Stimulated activated CD8-positive, alpha-beta memory T cell treated with anti-CD3 and anti-CD28 coated beads, Interleukin-12 subunit alpha, Interleukin-12 subunit beta, amount 100 ng/mL, for 1 hour (primary cell): Measurements from ENCODE around the gene PEPD.
"Not testable (repeated sequence)": the region's sequence is repeated elsewhere in the genome, so short reads cannot be mapped to it uniquely, and the experiment has no call there.

Experiments
- DNase-seq: peaks from one replicate; pipeline ENCODE4 v3.0.0-alpha.2; 2020; ENCODE audit warnings: low read depth

Gene PEPD

DNA sequence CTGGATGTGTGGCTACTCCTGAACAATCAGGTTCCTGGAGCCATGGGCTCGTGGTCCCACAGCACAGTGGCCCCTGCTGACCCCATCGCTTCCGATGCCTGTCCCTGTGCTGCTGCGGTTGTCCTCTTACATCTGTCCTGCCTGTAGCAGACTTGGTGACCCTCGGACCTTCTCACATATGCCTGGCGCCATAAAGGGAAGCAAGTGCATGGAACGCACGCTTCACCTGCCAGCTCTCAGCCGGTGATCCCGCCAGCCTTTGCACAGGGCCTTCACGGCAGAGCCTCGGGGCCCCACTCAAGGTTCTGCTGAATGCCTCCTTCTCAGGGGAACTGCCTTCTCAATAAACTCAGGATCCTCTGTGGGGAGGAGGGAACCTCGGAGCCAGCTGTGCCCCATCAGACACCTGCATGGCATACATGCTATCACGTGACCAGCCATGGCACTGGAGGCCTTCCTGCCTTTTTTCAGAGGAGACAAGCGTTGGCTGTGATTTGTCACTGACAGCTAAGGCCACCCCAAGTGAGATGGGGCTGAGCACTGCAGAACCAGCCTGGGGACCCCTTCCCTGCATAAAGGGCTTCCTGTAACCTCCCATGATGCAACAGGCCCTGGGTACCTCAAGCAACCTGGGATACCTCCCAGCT lies 24.3 kb downstream of the PEPD start:
- DNase-seq = no peak

DNA sequence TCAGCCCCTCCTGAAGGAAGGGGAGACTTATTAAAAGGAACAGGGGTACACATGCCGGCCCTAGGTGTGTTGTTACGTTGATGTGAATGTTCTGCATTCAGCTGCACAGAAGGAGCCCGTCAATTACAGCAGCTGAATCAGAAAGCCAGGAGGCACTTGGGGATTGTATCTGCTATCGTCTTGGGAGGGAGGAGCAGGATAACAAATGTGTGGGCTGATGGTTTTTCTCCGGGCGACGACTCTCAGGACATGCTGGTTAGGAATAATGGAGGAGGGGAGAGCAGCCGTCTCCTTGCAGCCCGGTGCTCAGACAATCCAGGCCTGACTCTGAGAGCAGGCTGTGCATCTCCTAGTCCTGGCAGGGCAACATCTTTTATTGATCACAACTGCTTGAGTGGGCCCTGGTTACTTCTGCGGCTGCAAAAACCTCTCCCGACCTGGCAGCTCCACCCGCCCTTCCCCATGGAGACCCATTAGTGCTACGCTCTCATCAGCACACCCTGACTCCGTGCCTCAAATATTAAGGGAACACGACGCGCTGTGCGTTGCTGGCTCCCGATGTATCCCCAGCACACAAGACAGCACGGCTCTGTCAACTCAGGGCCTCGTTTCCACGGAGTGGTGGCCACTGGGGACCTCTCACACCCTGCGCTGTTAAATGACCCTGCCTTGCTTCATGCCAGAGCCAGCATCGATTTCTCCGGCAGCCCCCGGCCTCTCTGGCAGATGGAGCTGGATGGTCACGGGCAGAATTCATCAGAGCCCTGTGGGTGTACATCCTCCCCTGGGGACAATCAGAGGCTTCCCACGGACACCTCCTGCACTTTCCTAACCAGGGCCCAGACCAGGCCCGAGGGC lies 25.3 kb downstream of the PEPD start:
- no peak for DNase-seq

DNA sequence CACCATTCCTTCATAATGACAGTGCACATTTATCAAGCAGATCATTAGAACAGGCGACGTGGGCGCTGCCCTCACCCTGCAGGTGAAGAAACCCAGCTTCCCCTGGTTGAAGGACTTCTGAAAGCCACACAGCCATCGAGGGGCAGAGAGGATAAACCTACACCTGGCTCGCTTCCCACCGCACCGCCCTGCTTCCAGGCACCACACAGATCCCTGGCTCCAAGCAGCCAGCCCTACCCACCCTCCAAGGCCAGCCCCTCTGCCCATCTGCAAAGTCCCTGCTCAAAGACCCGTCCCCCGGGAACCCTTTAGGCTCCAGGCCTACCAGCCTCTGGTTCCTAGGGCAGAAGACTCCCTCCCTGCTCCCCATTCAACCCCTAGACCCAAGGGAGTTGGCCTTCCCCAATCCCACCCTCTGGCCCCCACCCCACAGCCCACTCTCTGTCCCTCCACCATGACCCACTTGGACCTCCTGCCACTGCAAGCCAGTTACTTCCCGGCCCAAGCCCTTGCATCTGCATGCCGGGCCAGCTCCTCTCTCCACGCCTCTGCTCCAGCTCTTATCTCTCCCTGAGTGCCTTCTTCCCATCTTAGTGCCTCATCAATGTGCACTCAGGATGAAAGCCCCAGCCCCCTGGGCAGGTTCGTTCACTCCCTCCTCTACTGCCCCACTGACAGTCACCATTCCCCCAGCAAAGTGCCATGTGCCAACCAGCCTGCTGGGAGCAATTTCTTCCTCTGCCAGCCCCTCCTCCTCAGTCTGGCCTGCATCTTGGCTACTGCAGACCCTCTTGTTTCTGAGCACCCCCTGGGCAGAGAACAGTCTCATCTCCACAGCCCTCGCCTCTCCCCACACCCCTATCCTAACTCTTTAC lies 28.0 kb downstream of the PEPD start:
- no peak for DNase-seq

- DNase-seq = no peak
These were observed 28.6 kb downstream of the PEPD start for GRCh38 chr19:33492951-33493350.

GRCh38 chr19:33492090-33492489 lies 29.5 kb downstream of the PEPD start:
- DNase-seq = no peak

DNA sequence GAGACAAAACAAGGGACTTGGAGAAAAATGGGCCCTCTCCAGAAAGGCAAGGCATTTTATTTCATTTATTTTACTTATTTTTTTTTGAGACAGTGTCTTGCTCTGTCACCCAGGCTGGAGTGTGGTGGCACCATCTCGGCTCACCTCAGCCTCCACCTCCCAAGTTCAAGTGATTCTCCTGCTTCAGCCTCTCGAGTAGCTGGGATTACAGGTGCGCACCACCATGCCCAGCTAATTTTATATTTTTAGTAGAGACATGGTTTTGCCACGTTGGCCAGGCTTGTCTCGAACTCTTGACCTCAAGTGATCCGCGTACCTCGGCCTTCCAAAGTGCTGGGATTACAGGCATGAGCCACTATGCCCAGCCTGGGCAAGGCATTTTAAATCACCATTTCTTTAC lies 31.0 kb downstream of the PEPD start:
- not testable (repeated sequence) for DNase-seq

GRCh38 chr19:33490041-33490451 lies 31.5 kb downstream of the PEPD start:
- DNase-seq = no peak

GRCh38 chr19:33488826-33489225 lies 32.8 kb downstream of the PEPD start:
- no peak for DNase-seq

GRCh38 chr19:33487901-33488800 lies 33.4 kb downstream of the PEPD start:
- no peak for DNase-seq

- no peak for DNase-seq
These were observed 34.4 kb downstream of the PEPD start for GRCh38 chr19:33486936-33487811.

DNA sequence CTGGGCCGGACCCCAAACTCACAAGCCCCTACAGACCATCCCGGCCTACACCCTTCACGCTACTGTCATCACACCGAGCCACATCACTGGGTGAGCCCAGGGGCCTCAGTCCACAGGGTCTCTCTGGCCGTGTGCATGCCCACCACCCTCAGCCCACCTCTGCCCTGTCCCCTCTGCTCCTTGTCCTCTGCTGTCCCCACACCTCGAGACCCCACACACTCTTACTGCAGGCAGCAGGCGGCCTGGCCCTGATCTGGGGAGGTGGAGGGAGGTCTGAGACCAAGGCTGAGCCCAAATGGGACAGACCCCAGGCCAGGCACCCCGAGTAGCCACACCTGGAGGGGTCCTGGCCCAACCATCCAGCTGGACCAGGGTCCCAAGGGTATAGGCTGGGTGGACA lies 35.2 kb downstream of the PEPD start:
- DNase-seq = no peak

DNA sequence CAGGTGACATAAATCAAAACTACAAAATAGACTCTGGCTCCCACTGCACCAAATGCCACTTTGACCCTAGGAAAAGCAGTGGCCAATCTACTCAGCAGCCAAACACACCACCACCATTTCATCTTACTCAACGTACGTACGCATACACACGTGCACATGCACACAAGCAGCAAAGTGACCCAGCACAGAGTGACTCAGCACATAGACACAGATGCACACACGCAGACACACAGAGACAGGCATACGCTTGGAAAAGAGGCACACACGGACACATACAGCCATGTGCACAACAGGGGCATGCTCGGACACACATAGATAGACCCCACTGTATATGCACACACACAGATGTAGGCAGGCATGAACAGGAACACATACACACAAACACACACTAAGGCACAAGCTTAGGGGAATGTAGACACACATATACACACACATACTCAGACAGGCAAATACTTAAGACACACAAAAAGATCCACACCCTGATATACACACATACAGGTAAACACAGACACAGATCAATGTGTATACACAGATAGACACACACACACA lies 37.3 kb downstream of the PEPD start:
- DNase-seq = no peak

DNA sequence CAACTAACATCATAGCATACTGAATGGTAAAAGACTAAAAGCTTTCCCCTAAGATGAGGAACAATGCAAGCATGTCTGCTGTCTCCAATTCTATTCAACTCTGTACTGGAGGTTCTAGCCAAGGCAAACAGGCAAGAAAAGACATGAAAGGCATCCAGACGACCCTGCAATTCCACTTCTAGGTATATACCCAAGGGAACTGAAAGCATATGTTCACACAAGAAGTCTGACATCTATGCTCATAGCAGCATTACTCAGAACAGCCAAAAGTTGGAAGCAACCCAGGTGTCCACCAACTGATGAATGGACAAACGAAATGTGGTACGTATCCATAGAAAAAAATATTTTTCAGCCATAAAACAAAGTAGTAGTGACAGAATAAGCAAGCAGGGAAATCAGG lies 39.1 kb downstream of the PEPD start:
- no peak for DNase-seq

DNA sequence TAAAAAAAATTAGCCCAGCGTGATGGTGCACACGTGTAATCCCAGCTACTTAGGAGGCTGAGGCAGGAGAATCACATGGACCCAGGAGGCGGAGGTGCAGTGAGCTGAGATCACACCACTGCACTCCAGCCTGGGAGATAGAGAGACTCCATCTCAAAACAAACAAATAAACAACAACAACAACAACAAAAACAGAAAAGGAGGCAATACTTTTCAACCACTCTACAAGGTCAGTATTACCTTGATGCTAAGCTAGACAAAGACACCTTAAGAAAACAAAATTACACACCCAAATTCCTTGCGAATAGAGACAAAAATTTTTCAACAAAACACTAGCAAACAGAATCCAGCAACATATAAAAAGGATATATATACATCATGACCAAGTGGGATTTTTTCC lies 39.7 kb downstream of the PEPD start:
- no peak for DNase-seq

GRCh38 chr19:33479570-33479969 lies 42.0 kb downstream of the PEPD start:
- not testable (repeated sequence) for DNase-seq

GRCh38 chr19:33477781-33478180 lies 43.8 kb downstream of the PEPD start:
- DNase-seq = no peak

GRCh38 chr19:33476151-33476707 lies 45.4 kb downstream of the PEPD start:
- no peak for DNase-seq

- no peak for DNase-seq
These were observed 47.8 kb downstream of the PEPD start for GRCh38 chr19:33473653-33474305.
